K562 (cell line): ENCODE results near the gene HJV. TPM values are rescaled to one million over a fixed set of nuclear protein-coding genes. Genes with fewer than 3 reads are reported as not detected.

ENCODE experiments used
- BCOR ChIP-seq: fragments of 450-650 bp; IDR thresholded peaks from 2 replicates; pipeline ENCODE4 v1.6.1; 2016
- BDP1 ChIP-seq: IDR thresholded peaks from 3 replicates; pipeline ENCODE4 v1.6.1; 2011; ENCODE audit not compliant: insufficient read length, insufficient read depth
- COPS2 ChIP-seq: fragments of 450-650 bp; conservative IDR thresholded peaks from 2 replicates; pipeline ENCODE4 v1.6.1; 2016; ENCODE audit warnings: mild to moderate bottlenecking, moderate library complexity
- CREM ChIP-seq: IDR thresholded peaks from 2 replicates; pipeline ENCODE4 v1.6.1; 2014; ENCODE audit warnings: antibody characterized with exemption, low read depth
- CSDE1 ChIP-seq, 2 experiments: fragments of 450-650 bp; IDR thresholded peaks; 2 replicates each; pipeline ENCODE4 v1.6.1; 2016; ENCODE audit warnings: mild to moderate bottlenecking in 1 of 2
- DMBX1 ChIP-seq: fragments of 250-450 bp; sonication (Bioruptor Pico); IDR thresholded peaks from 2 replicates; pipeline ENCODE4 v1.8.0; 2022; ENCODE audit warnings: inconsistent platforms, mild to moderate bottlenecking, moderate library complexity, borderline replicate concordance
- EP300 ChIP-seq: IDR thresholded peaks from 2 replicates; pipeline ENCODE4 v1.6.1; 2012; ENCODE audit warnings: low read length, improper control_type of control experiment
- ESRRB ChIP-seq: fragments of 250-450 bp; sonication (Bioruptor Pico); IDR thresholded peaks from 2 replicates; pipeline ENCODE4 v1.5.0; 2020; ENCODE audit warnings: mild to moderate bottlenecking, moderate library complexity, borderline replicate concordance
- FIP1L1 ChIP-seq: fragments of 200-400 bp; formaldehyde crosslinking; IDR thresholded peaks from 2 replicates; pipeline ENCODE4 v1.6.1; 2018; ENCODE audit warnings: mild to moderate bottlenecking, low read depth, low read length; ENCODE audit not compliant: poor library complexity, severe bottlenecking
- NCOA1 ChIP-seq: fragments of 450-650 bp; IDR thresholded peaks from 2 replicates; pipeline ENCODE4 v1.6.1; 2016; ENCODE audit warnings: low read depth
- NEUROD1 ChIP-seq: fragments of 150-350 bp; IDR thresholded peaks from 2 replicates; pipeline ENCODE4 v1.6.1; 2014; ENCODE audit warnings: borderline replicate concordance, low read length, low read depth; ENCODE audit not compliant: partially characterized antibody
- NFE2L1 ChIP-seq: fragments of 450-650 bp; IDR thresholded peaks from 2 replicates; pipeline ENCODE4 v1.6.1; 2016; ENCODE audit warnings: missing genetic modification characterization, low read depth, mild to moderate bottlenecking, missing compliant biosample characterization, moderate library complexity, borderline replicate concordance
- NKRF ChIP-seq: fragments of 450-650 bp; IDR thresholded peaks from 2 replicates; pipeline ENCODE4 v1.6.1; 2016; ENCODE audit warnings: borderline replicate concordance
- NR2C2 ChIP-seq, 2 experiments: fragments of 200-800 bp in 1 of 2; sonication (Bioruptor generic) in 1 of 2; sonication (generic) in 1 of 2; formaldehyde crosslinking in 1 of 2; IDR thresholded peaks; 2 replicates each; pipeline versions ENCODE4 v1.6.1 to v1.8.0; 2016 to 2022; ENCODE audit warnings: mild to moderate bottlenecking in 1 of 2, missing compliant biosample characterization in 1 of 2, missing genetic modification characterization in 1 of 2, missing genetic modification reagents in 1 of 2
- PATZ1 ChIP-seq: fragments of 250-450 bp; sonication (Bioruptor Pico); IDR thresholded peaks from 2 replicates; pipeline ENCODE4 v1.5.0; 2020; ENCODE audit warnings: mild to moderate bottlenecking, borderline replicate concordance
- RBM14 ChIP-seq: fragments of 200-400 bp; formaldehyde crosslinking; IDR thresholded peaks from 2 replicates; pipeline ENCODE4 v1.6.1; 2018; ENCODE audit warnings: low read depth, mild to moderate bottlenecking, low read length, moderate library complexity, borderline replicate concordance; ENCODE audit not compliant: insufficient read depth
- STAT5A ChIP-seq: IDR thresholded peaks from 2 replicates; pipeline ENCODE4 v1.6.1; 2012; ENCODE audit warnings: low read length, inconsistent platforms, borderline replicate concordance
- TAF7 ChIP-seq: fragments of 450-650 bp; IDR thresholded peaks from 2 replicates; pipeline ENCODE4 v1.6.1; 2016; ENCODE audit warnings: missing genetic modification characterization, missing compliant biosample characterization
- TCF3 ChIP-seq: sonication (generic); formaldehyde crosslinking; IDR thresholded peaks from 2 replicates; pipeline ENCODE4 v1.4.0; 2020; ENCODE audit warnings: mild to moderate bottlenecking, missing genetic modification reagents
- TFAM ChIP-seq: fragments of 250-450 bp; sonication (Bioruptor Pico); conservative IDR thresholded peaks from 2 replicates; pipeline ENCODE4 v1.5.0; 2021; ENCODE audit warnings: mild to moderate bottlenecking, moderate library complexity
- TRIM24 ChIP-seq, 2 experiments: fragments of 450-650 bp; IDR thresholded peaks; 2 replicates each; pipeline ENCODE4 v1.6.1; 2016
- ZNF212 ChIP-seq: fragments of 450-650 bp; formaldehyde crosslinking; IDR thresholded peaks from 2 replicates; pipeline ENCODE4 v1.4.0; 2020; ENCODE audit warnings: mild to moderate bottlenecking
- ZNF263 ChIP-seq: sonication (generic); formaldehyde crosslinking; IDR thresholded peaks from 2 replicates; pipeline ENCODE4 v1.8.0; 2022; ENCODE audit warnings: mild to moderate bottlenecking, missing genetic modification reagents, borderline replicate concordance
- ZNF780A ChIP-seq: fragments of 250-450 bp; sonication (Bioruptor Pico); IDR thresholded peaks from 2 replicates; pipeline ENCODE4 v1.5.0; 2021; ENCODE audit warnings: mild to moderate bottlenecking
- ZNF830 ChIP-seq: fragments of 250-450 bp; sonication (Bioruptor Pico); IDR thresholded peaks from 2 replicates; pipeline ENCODE4 v1.5.0; 2021; ENCODE audit warnings: mild to moderate bottlenecking
- polyA plus RNA-seq, 8 experiments: library from polyadenylated mRNA; depleted of rRNA in 4 of 8; stranded (reverse) in 5 of 8; unstranded in 3 of 8; fragments of >200 nt; fragmentation: Nextera tagmentation in 2 of 8; fragmentation: Illumina TruSeq in 1 of 8; extraction: Ambion mirVana in 2 of 8; extraction: Trizol in 1 of 8; gene quantifications; 2 replicates each; pipeline versions ENCODE4 v1.2.1 to v1.2.3, GENCODE V29; 2011 to 2014; ENCODE audit warnings: inconsistent platforms in 1 of 8, missing spikeins in 1 of 8
- total RNA-seq, 7 experiments: library from RNA; depleted of rRNA in 6 of 7; stranded (reverse); fragments of >200 nt in 6 of 7; fragmentation: Illumina TruSeq in 2 of 7; extraction: Trizol in 2 of 7; gene quantifications; 2 replicates each; pipeline versions ENCODE4 v1.2.1 to v1.2.3, GENCODE V29; 2011 to 2021; ENCODE audit warnings: low replicate concordance in 1 of 7

HJV gene
- total and polyA plus RNA-seq, 9 of the 15 experiments (the other 6 are each of a cell fraction or from before 2014, with no cell fraction given): 1.0 to 6.6 (median 2.4) TPM

GRCh38 chr1:145978854-145979745 lies 42.4 kb downstream of the HJV start (continued):
- TF ChIP-seq ESRRB (no peak), ZNF780A (no peak), TFAM (CRISPR knock-in tag) (no peak), NKRF (no peak), NCOA1 (peak; percentile 92), EP300 (peak; percentile 85), BCOR (no peak), ZNF263 (CRISPR knock-in tag) (peak; percentile 36; the same call in 1 of the 2 replicates), CSDE1 (IDR thresholded peaks at IDR 0.05) (no peak), BDP1 (no peak), STAT5A (no peak), FIP1L1 (no peak), PATZ1 (no peak), NR2C2 (CRISPR knock-in tag; IDR thresholded peaks at IDR 0.05) (0 out of 2 replicates have a peak, but pooled peaks have one; percentile 5), NR2C2 (tag; IDR thresholded peaks at IDR 0.05) (peak; percentile 34; the same call in 1 of the 2 replicates), TCF3 (CRISPR knock-in tag) (0 out of 2 replicates have a peak, but pooled peaks have one; percentile 27), ZNF830 (CRISPR knock-in tag) (no peak), DMBX1 (CRISPR knock-in tag) (peak; percentile 78; the same call in 1 of the 2 replicates), COPS2 (no peak), ZNF212 (CRISPR knock-in tag) (0 out of 2 replicates have a peak, but pooled peaks have one; percentile 27), CREM (peak; percentile 80), TRIM24 (IDR thresholded peaks at IDR 0.05) (peak; percentile 42 to 79; a peak in 3 of 4 replicates), TAF7 (tag) (peak; percentile 52; the same call in 1 of the 2 replicates), RBM14 (no peak), NFE2L1 (tag) (no peak), NEUROD1 (peak; percentile 73)
